ENCODE data around the gene ZNF41.

DNA sequence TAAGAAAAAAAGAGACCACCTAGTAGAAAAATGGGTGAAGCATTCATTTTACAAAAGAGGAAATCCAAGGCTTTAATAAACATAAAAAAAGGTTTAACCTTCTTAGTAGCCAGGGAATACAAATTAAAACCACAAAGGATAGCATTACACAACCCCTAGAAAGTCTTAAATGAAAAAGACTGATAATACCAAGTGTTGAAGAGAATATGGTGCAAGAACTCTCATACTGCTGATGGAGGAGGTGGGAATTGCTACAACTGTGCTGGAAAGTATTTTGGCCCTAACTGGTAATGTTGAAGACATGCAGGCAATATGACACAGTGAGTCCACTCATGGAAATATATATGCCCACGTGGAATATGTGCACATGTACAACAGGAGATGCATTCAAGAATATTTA, 22.5 kb downstream of the ZNF41 start:
- TF ChIP-seq EZH2 (IDR thresholded peaks at IDR 0.05), result no peak
- no peak for TF ChIP-seq POLR2AphosphoS5 (IDR thresholded peaks at IDR 0.05; ENCODE audit: borderline replicate concordance, low read depth, low read length)
